DOHH2 (cell line): Measurements from ENCODE around the gene SNX24.

ENCODE experiments used
- CTCF ChIP-seq: fragments of 200-600 bp; sonication (generic); IDR thresholded peaks from one replicate; pipeline ENCODE4 v1.5.1; 2014; ENCODE audit warnings: antibody characterized with exemption, mild to moderate bottlenecking, low read depth, low read length; ENCODE audit not compliant: poor library complexity, severe bottlenecking
- EZH2phosphoT487 ChIP-seq: fragments of 200-600 bp; sonication (generic); IDR thresholded peaks from 2 replicates; pipeline ENCODE4 v1.6.1; 2017; ENCODE audit warnings: borderline replicate concordance, mild to moderate bottlenecking, antibody characterized with exemption, low read length, moderate library complexity, mixed read lengths

- TF ChIP-seq CTCF (no peak), EZH2phosphoT487 (no peak)
Observed at GRCh38 chr5:122972877-122973276, 127.5 kb downstream of the SNX24 start.
